ENCODE measurements around the gene CCNB1IP1.
A peak's percentile ranks its signal among the peaks of the same experiment; 100 is the strongest.
"Not testable (repeated sequence)": the region's sequence is repeated elsewhere in the genome, so short reads cannot be mapped to it uniquely, and the experiment has no call there.

Gene CCNB1IP1

DNA sequence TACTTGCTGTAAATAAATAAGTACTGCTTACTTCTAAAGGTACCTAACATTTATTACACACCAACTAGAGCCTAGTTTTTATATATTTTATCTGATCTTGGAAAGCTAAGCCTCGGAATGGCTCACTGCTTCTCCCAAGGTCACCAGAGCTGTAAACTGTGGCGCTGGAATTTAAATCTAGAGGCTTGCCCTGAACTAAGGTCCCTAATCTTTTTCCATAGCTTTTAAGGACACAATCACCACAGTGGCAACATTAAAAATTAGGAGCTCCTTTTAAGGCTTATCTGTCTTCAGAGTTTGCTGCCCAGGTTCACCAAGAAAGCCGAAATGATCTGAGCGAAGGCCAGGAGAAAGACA lies 670 bp downstream of the CCNB1IP1 start:
- DNase-seq (ENCODE audit: low read depth), result no peak

DNA sequence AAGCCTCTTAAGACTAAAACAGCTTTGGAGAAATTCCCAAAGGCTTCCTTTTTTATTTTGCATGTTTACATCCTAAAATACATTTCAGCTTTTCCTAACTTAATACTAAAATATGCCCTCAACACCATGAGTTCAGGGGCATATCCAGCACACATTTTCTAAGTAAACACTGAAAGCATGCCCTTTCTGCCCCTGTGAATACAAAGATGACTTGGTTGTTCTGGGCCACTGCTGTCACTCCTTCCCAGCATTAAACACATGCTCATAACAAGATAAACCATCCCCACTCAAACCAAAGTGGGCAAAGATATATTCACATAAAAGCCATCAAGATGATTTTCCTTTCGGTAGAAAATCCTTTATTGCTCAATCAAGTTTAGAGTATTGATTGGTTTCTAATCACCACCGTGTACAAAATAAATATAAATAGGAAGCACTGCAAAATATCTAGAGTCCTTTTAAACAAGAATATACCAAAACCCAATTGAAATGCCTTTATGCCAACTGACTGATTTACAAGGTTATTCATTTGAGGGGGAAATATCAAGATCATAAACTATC lies 1.9 kb downstream of the CCNB1IP1 start:
- DNase-seq (ENCODE audit: low read depth), result no peak

DNA sequence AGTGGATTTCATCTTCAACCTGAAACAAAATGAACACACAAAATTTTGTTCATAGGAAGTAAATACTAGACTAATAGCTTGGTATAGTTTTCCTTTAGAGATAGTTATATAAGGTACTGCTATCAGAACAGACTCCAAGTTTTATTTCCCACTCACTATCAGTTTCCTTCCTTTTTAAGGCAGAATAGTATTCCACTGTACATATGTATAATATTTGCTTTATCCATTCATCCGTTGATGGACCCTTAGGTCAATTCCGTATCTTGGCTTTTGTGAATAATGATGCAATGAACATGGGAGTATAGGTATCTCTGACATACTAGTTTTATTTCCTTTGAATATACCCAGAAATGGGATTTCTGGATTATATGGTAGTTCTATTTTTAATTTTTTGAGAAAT lies 3.7 kb downstream of the CCNB1IP1 start:
- DNase-seq (ENCODE audit: low read depth), result no peak

DNA sequence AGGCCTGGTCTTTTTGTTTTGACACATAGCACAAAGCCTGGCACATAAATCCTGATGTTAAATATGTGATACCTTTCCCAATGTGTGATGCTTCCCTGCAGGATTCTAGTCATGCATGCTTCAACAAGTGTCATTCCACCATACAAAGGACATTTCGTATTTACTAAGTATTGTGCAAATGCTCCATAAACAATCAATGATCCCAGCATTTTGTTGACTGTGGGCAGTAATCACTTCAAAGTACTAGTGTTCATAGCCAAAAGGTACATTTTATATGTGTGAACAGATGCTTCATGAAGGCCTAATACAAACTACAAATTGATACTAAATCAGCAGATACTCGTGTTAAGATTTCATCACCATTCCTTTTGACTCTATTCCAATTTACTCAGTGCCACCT lies 4.4 kb downstream of the CCNB1IP1 start:
- DNase-seq (ENCODE audit: low read depth), result no peak

DNA sequence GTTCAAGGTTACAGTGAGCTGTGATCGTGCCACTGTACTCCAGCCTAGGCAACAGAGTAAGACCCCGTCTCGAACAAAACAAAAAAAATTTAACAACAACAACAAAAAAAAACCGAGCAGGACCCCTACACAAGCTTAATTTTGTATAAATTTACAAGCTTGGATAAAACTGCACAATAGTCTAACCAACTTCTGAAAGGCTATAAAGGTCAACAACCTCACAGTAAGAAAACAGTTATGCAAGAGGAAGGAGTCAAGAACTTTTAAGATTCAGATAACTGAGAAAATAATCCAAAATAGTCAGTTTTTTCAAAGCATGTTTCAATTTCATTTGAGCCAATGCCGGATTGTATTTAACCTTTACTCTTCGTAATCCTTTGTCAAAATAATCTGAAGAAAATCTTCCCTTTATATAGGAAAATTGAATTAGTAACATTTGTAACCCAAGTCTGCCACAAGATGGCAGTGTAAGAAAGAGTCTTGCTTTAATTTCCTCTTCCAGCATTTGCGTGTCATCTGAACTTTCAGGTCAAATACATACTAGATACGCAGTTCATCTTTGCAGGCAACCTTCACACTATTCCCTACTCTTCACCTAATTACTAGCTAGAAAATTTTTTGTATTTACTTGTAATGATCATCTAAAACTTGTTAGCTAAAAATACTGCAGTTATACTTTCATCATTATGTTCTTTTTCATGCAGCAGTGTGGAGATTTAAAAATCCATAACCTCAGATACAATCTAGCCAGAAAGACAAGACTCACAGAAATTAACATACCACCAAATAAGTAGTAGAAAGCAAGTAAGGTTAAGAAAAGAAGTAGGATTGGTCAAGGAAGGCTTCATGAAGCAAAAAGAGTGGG lies 5.8 kb downstream of the CCNB1IP1 start:
- peak; percentile 37 for DNase-seq (ENCODE audit: low read depth)

DNA sequence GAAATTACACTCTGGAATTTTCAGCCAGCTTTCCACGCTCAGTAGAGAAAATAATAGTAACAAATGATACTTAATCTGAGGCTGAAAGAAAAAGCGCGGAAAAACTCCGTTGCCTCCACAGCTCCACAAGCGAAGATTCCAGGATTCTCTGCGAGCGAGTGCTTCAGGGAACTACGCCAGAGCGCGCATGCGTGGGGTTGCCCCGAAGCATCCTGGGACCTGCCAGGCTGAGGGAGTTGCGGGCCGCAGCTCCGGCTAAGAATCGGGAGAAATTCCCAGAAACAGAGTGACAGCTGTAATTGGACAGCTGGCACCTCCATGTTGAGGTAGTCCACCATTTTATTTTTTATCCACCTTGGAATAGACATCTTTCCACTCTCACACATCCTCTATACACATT lies 15.4 kb downstream of the CCNB1IP1 start:
- DNase-seq (ENCODE audit: low read depth), result no peak

DNA sequence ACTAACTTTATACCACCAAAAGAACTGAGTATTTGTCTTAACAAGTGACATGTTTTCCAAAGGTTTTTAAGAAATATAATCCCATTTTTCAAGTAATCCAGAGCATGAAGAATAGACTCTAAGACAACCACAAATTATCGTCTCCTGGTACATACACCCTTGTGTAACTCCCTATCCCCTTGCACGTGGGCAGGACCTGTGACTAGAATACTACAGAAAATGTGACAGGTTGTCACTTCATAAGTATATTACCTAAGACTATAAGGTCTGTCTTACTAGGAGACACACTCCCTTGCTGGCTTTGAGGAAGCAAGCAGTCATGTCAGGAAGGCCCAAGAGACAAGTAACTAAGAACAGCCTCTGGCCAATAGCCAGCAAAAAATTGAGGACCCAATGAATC lies 19.1 kb downstream of the CCNB1IP1 start:
- DNase-seq (ENCODE audit: low read depth), result no peak

DNA sequence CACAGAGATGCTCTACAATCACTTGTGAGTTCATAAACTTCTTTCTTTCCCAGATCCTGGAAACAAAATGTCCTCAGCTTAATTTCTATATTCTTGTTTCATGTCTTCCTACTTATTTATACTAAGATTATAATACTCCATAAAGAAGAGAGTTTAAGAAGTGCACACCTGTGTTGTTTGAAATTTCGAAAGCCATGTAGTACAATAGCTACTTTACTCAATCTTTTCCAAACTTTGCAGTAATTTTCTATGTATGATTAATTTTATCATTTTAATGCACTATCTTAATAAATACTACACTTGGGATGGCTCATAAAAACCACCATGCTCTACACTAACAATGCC lies 27.0 kb downstream of the CCNB1IP1 start:
- DNase-seq (ENCODE audit: low read depth), result no peak

DNA sequence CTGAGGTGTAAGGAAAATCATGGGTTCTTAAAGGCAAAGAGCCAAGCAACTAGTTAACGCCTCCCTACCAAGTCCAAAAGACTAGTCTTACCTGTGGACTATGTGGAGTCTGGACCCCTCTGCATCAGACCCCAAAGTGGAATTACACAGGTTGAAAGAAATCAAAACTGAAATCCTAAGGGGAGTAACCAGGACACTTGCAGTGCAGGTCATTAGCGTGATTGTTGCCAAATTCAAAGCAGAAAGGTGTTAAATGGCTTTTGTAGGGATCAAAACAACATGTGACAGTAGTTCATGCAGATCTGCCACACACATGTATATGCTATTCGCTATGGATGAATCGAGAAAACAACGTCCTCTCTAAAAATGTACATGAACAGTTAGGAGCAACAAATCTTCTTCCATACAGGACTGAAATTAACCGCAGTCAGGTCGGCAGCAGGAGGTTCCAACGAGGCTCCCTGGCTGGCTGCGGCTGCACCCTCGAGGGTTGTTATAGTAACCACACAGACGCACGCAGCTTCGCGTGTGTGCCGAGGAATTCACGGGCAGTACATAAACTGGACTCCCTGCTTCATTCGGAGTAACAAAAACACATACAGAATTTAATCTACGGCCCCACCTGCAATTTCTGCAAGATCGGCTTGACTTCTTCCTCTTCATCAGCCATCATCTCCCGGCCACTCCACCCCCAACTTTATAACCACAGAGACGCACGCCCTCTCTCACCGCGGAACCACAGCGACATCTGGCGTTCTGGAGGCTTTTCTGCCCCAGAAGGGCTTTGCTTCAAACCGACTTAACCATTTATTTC lies 27.6 kb downstream of the CCNB1IP1 start, which contains the start of gene TTC5:
TSS of gene TTC5 (minus strand) at position 687 of the 814 bp plus-strand sequence. CDS start at position 673, 14 bp downstream.
- DNase-seq (ENCODE audit: low read depth), result peak; percentile 73

DNA sequence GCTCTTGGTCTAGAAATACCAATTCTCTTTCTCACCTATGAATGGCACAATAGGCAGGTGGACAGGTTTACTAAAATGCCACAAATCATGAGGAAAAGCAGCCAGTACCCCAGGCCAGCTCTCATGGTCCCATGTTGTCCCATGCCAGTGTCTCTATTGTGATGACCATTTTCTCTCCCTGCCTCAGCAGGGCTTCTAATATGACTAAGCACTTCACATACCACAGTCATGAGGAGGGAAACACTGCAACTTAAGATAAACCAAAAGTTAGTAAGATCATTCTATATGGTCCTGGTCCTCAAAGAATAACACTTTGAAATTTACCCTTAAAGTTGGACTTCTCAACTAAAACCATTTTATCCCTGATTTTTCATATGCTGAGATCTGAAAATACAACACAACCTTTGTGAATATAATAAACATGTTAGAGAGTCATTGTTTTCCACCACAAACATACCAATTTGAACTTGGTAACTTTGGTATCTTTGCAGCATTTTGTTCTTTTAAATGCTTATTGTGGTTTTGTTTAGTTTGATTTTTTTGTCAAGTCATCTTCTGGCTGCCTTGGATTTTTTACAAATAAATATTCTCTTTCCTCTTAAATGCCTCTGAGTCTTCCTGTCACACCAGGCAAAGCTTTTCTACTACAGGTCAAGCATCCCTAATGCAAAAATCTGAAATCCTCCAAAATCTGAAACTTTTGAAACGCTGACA lies 30.9 kb downstream of the CCNB1IP1 start:
- DNase-seq (ENCODE audit: low read depth), result peak; percentile 10

DNA sequence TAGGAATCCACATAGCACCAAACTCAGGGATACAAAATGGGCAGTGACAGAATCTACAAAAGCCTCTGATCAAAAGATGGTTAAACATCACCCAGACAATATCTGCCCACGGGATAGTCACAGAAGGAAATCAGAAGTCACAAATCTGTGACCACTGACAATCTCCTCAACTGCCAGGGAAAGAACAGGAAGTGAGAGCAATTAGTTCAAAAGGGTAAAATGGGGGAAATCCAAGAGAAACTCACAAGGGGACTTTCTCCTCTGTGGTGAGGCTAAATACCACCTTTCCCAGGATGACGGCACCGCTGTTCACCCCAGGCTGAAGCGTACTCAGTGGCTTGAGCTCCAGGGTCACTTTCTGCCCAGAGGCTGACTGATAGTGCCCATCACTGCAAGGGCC lies 38.0 kb downstream of the CCNB1IP1 start:
- no peak for DNase-seq (ENCODE audit: low read depth)

DNA sequence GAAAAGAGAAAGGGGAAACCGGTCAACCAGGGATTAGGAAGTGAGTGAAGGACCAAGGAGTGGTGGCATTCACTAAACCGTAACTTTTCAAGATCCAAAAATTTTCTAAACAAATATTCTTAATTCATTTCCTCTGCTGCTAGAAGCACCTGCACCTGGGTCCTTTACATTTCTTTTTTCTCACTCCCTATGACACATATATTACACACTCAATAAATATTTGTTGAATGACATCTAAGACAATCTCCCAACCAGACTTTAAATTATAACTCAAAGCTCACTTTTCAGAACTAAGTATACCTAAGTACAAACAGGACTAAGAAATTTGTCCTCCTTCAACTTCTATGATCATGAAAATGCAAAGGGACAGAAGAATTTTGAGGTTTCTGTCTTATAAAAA lies 38.4 kb downstream of the CCNB1IP1 start:
- DNase-seq (ENCODE audit: low read depth), result no peak

DNA sequence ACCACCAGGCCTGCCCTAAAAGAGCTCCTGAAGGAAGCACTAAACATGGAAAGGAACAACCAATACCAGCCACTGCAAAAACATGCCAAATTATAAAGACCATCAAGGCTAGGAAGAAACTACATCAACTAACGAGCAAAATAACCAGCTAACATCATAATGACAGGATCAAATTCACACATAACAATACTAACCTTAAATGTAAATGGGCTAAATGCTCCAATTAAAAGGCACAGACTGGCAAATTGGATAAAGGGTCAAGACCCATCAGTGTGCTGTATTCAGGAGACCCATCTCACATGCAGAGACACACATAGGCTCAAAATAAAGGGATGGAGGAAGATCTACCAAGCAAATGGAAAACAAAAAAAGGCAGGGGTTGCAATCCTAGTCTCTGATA lies 51.1 kb downstream of the CCNB1IP1 start:
- not testable (repeated sequence) for DNase-seq (ENCODE audit: low read depth)

DNA sequence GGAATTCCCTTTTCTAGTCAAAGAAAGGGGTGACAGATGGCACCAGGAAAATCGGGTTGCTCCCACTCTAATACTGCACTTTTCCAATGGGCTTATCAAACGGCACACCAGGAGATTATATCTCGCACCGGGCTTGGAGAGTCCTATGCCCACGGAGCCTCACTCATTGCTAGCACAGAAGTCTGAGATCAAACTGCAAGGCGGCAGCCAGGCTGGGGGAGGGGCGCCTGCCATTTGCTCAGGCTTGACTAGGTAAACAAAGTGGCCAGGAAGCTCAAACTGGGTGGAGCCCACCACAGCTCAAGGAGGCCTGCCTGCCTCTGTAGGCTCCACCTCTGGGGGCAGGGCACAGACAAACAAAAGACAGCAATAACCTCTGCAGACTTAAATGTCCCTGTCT lies 52.8 kb downstream of the CCNB1IP1 start:
- not testable (repeated sequence) for DNase-seq (ENCODE audit: low read depth)

DNA sequence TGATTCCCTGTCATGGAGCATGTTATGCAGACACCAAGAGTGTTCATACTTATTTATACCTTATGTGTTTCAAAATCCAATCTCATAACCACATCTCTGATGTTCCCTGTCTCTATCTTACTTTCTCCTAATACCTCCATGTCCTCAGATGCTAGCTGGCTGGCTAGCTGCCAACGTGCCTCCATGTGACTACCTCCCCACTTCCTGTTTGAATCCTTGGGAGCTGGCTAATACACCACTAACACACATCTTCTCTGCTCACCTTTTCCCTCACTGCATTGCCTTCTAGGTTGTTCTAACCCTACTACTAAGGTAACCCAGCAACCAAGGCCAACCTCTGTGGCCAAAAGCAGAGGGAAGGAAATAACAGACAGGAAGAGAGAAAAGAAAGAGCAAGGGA lies 54.7 kb downstream of the CCNB1IP1 start:
- DNase-seq (ENCODE audit: low read depth), result no peak

DNA sequence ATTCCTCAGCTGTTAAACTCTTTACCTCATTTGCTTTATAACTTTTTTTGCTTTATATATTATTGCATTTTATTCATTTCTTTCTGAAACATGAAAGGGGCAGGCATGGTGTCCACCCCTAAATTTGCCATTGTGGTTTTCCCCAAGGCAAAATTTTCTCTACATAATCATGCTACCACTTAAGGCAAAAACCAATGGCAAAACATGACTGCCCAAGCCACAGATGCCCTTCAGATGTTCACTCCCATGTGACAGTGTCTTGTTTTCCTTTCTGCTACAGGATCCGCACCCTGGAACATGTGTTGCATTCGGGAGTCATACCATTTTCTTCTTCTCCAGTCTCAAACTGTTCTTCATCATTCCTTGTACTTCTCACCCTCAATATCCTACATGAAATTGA lies 55.7 kb downstream of the CCNB1IP1 start:
- no peak for DNase-seq (ENCODE audit: low read depth)

DNA sequence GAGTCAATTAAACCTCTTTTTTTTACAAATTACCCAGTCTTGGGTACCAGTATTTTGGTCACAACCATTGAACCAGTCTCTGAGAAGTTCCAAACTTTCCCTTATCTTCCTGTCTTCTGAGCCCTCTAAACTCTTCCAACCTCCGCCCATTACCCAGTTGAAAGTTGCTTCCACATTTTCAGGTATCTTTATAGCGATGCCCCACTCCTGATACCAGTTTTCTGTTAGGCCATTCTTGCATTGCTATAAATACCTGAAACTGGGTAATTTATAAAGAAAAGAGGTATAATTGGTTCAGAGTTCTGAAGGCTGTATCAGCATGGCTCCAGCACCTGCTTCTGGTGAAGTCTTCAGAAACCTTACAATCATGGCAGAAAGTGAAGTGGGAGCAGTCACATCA lies 59.0 kb downstream of the CCNB1IP1 start:
- no peak for DNase-seq (ENCODE audit: low read depth)

DNA sequence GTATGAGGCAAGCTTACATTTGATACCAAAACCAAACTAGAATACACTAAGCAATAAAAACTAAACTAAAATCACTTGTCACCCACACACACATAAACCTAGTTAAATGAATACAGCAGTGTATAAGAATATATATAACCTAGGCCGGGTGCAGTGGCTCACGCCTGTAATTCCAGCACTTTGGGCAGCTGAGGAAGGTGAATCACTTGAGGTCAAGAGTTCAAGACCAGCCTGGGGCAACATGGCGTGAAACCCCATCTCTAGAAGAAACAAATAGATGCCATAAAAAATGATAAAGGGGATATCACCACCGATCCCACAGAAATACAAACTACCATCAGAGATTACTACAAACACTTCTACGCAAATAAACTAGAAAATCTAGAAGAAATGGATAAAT lies 68.7 kb downstream of the CCNB1IP1 start:
- not testable (repeated sequence) for DNase-seq (ENCODE audit: low read depth)

DNA sequence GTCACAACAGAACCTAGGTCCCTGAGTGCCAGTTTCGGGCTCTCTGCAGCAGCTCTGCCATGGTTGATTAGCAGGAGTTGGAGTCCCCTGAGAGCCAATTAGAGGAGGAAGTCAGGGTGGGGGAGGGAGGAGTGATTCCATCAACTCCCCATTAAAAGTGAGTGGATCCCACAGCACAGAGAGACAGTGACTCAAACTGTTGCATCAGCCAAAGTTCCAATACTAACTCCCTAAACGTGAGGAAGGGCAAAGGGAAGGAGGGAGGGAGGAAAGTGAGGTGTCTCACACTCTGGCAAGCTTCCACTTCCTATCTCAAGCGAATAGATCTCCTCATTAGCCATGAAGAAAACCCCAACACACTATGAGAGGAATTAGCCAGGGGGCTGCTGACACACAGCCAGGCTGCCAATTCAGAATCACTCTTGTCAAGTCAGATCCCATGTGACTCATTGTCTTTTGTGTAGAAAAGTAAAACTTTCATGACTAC lies 70.4 kb downstream of the CCNB1IP1 start:
- peak; percentile 70 for DNase-seq (ENCODE audit: low read depth)

Measured in GM04504 (cell line).